Peyer's patch (tissue), 4 donors: ENCODE results near the gene AFF2.

Experiments
- CTCF ChIP-seq, 6 experiments: fragments of 450-650 bp in 4 of 6; fragments of 200-600 bp in 2 of 6; sonication (generic) in 1 of 6; IDR thresholded peaks; one replicate each; pipeline ENCODE4 v1.5.1; 2017 to 2019; ENCODE audit warnings: antibody characterized with exemption in 6 of 6, mild to moderate bottlenecking in 3 of 6, moderate library complexity in 1 of 6
- POLR2A ChIP-seq, 2 donors: fragments of 450-650 bp; IDR thresholded peaks; one replicate each; pipeline ENCODE4 v1.5.1; 2017; ENCODE audit warnings: antibody characterized with exemption in 2 of 2, mild to moderate bottlenecking in 2 of 2, moderate library complexity in 2 of 2

- no peak for TF ChIP-seq POLR2A (IDR thresholded peaks at IDR 0.05)
- TF ChIP-seq CTCF (IDR thresholded peaks at IDR 0.05) = no peak
These were observed 148.9 kb downstream of the AFF2 start for GRCh38 chrX:148649145-148649795.
